ENCODE measurements around the gene TIMM13. TPM values are rescaled to one million over a fixed set of nuclear protein-coding genes. Genes with fewer than 3 reads are reported as not detected.

Gene TIMM13
- total and polyA plus RNA-seq, 4 donors, result 27.8 to 41.9 (median 37.2) TPM

GRCh38 chr19:2449019-2449418 lies 21.6 kb upstream of the TIMM13 start:
- 97% methylated on average over 11 of the region's 11 CpGs for WGBS, 2 donors
- peak in 1 of 2 donors; percentile 25 for DNase-seq
- H3K27ac ChIP-seq (ENCODE audit: low read depth in 1 of 2, low read length in 2 of 2), result no peak overlapping the region

GRCh38 chr19:2446381-2446780 lies 19.0 kb upstream of the TIMM13 start:
- Histone ChIP-seq H3K4me3 (ENCODE audit: low read length in 2 of 2) (no peak overlapping the region), H3K27ac (ENCODE audit: low read depth in 1 of 2, low read length in 2 of 2) (no peak overlapping the region), H3K27me3 (ENCODE audit: control insufficient read depth in 1 of 2, insufficient read depth in 2 of 2, low read length in 1 of 2) (no peaks in the 10 kb centered on the region), H3K4me1 (ENCODE audit: control insufficient read depth in 1 of 2, insufficient read depth in 2 of 2, low read length in 2 of 2) (no peaks in the 10 kb centered on the region), H3K9me3 (ENCODE audit: control insufficient read depth, low read length) (no peaks in the 10 kb centered on the region), H3K36me3 (ENCODE audit: control insufficient read depth in 1 of 2, insufficient read depth in 2 of 2, low read length in 1 of 2) (no peaks in the 10 kb centered on the region)
- ATAC-seq (ENCODE audit: low FRiP score), result no peak
- intact Hi-C loops (cut with DNase I), result no loop called here
- WGBS, 2 donors, result 83 to 88% methylated on average over 19 of the region's 19 CpGs
- peak in 1 of 2 donors; percentile 38 for DNase-seq

More at GRCh38 chr19:2449019-2449418, 21.6 kb upstream of the TIMM13 start:
- intact Hi-C loops (cut with DNase I), result no loop called here
- no peaks in the 10 kb centered on the region for H3K4me1 ChIP-seq (ENCODE audit: control insufficient read depth in 1 of 2, insufficient read depth in 2 of 2, low read length in 2 of 2)
- no peak overlapping the region for H3K4me3 ChIP-seq (ENCODE audit: low read length in 2 of 2)
- ATAC-seq (ENCODE audit: low FRiP score), result no peak
- H3K27me3 ChIP-seq (ENCODE audit: control insufficient read depth in 1 of 2, insufficient read depth in 2 of 2, low read length in 1 of 2), result no peaks in the 10 kb centered on the region
- H3K9me3 ChIP-seq (ENCODE audit: control insufficient read depth, low read length), result no peaks in the 10 kb centered on the region
- no peaks in the 10 kb centered on the region for H3K36me3 ChIP-seq (ENCODE audit: control insufficient read depth in 1 of 2, insufficient read depth in 2 of 2, low read length in 1 of 2)

- Histone ChIP-seq H3K36me3 (ENCODE audit: control insufficient read depth in 1 of 2, insufficient read depth in 2 of 2, low read length in 1 of 2) (no peaks in the 10 kb centered on the region), H3K9me3 (ENCODE audit: control insufficient read depth, low read length) (no peaks in the 10 kb centered on the region), H3K27me3 (ENCODE audit: control insufficient read depth in 1 of 2, insufficient read depth in 2 of 2, low read length in 1 of 2) (no peaks in the 10 kb centered on the region), H3K4me3 (ENCODE audit: low read length in 2 of 2) (no peak overlapping the region), H3K4me1 (ENCODE audit: control insufficient read depth in 1 of 2, insufficient read depth in 2 of 2, low read length in 2 of 2) (no peaks in the 10 kb centered on the region), H3K27ac (ENCODE audit: low read depth in 1 of 2, low read length in 2 of 2) (no peak overlapping the region)
- 92 to 94% methylated on average over 34 of the region's 34 CpGs for WGBS, 2 donors
- intact Hi-C loops (cut with DNase I), result no loop called here
- ATAC-seq (ENCODE audit: low FRiP score), result no peak
- peak in 1 of 2 donors; percentile 34 for DNase-seq
Observed at GRCh38 chr19:2444251-2445002, 17.0 kb upstream of the TIMM13 start.

- Histone ChIP-seq H3K4me1 (ENCODE audit: control insufficient read depth in 1 of 2, insufficient read depth in 2 of 2, low read length in 2 of 2) (no peaks in the 10 kb centered on the region), H3K27me3 (ENCODE audit: control insufficient read depth in 1 of 2, insufficient read depth in 2 of 2, low read length in 1 of 2) (no peaks in the 10 kb centered on the region), H3K4me3 (ENCODE audit: low read length in 2 of 2) (no peak overlapping the region), H3K36me3 (ENCODE audit: control insufficient read depth in 1 of 2, insufficient read depth in 2 of 2, low read length in 1 of 2) (no peaks in the 10 kb centered on the region), H3K9me3 (ENCODE audit: control insufficient read depth, low read length) (no peaks in the 10 kb centered on the region), H3K27ac (ENCODE audit: low read depth in 1 of 2, low read length in 2 of 2) (no peak overlapping the region)
- intact Hi-C loops (cut with DNase I), result no loop called here
- DNase-seq, result peak in 1 of 2 donors; percentile 26
- no peak for ATAC-seq (ENCODE audit: low FRiP score)
- WGBS, 2 donors, result 88 to 90% methylated on average over 17 of the region's 17 CpGs
Observed at GRCh38 chr19:2443785-2444182, 16.4 kb upstream of the TIMM13 start.

- DNase-seq (peak in 1 of 2 donors; percentile 41), ATAC-seq (ENCODE audit: low FRiP score) (no peak)
- H3K27ac ChIP-seq (ENCODE audit: low read depth in 1 of 2, low read length in 2 of 2), result no peak overlapping the region
- H3K27me3 ChIP-seq (ENCODE audit: control insufficient read depth in 1 of 2, insufficient read depth in 2 of 2, low read length in 1 of 2), result no peaks in the 10 kb centered on the region
- H3K4me3 ChIP-seq (ENCODE audit: low read length in 2 of 2), result no peak overlapping the region
- H3K4me1 ChIP-seq (ENCODE audit: control insufficient read depth in 1 of 2, insufficient read depth in 2 of 2, low read length in 2 of 2), result no peaks in the 10 kb centered on the region
- no peaks in the 10 kb centered on the region for H3K9me3 ChIP-seq (ENCODE audit: control insufficient read depth, low read length)
- intact Hi-C loops (cut with DNase I), result no loop called here
- WGBS, 2 donors, result 91 to 93% methylated on average over 22 of the region's 22 CpGs
- H3K36me3 ChIP-seq (ENCODE audit: control insufficient read depth in 1 of 2, insufficient read depth in 2 of 2, low read length in 1 of 2), result no peaks in the 10 kb centered on the region
Observed at GRCh38 chr19:2443116-2443784, 15.9 kb upstream of the TIMM13 start.

GRCh38 chr19:2441096-2441752 lies 13.8 kb upstream of the TIMM13 start:
- Histone ChIP-seq H3K36me3 (ENCODE audit: control insufficient read depth in 1 of 2, insufficient read depth in 2 of 2, low read length in 1 of 2) (no peaks in the 10 kb centered on the region), H3K9me3 (ENCODE audit: control insufficient read depth, low read length) (no peaks in the 10 kb centered on the region), H3K27me3 (ENCODE audit: control insufficient read depth in 1 of 2, insufficient read depth in 2 of 2, low read length in 1 of 2) (no peaks in the 10 kb centered on the region), H3K4me1 (ENCODE audit: control insufficient read depth in 1 of 2, insufficient read depth in 2 of 2, low read length in 2 of 2) (no peaks in the 10 kb centered on the region), H3K27ac (ENCODE audit: low read depth in 1 of 2, low read length in 2 of 2) (no peak overlapping the region), H3K4me3 (ENCODE audit: low read length in 2 of 2) (no peak overlapping the region)
- ATAC-seq (ENCODE audit: low FRiP score) (no peak), DNase-seq (peak; percentile 39 to 75)
- intact Hi-C loops (cut with DNase I), result no loop called here
- 97% methylated on average over 26 of the region's 26 CpGs for WGBS, 2 donors

- 100% methylated on average over 1 of the region's 1 CpG for WGBS, 2 donors
- no peak for ATAC-seq (ENCODE audit: low FRiP score)
- Histone ChIP-seq H3K27me3 (ENCODE audit: control insufficient read depth in 1 of 2, insufficient read depth in 2 of 2, low read length in 1 of 2) (no peaks in the 10 kb centered on the region), H3K4me1 (ENCODE audit: control insufficient read depth in 1 of 2, insufficient read depth in 2 of 2, low read length in 2 of 2) (no peaks in the 10 kb centered on the region), H3K9me3 (ENCODE audit: control insufficient read depth, low read length) (no peaks in the 10 kb centered on the region), H3K4me3 (ENCODE audit: low read length in 2 of 2) (no peak overlapping the region), H3K36me3 (ENCODE audit: control insufficient read depth in 1 of 2, insufficient read depth in 2 of 2, low read length in 1 of 2) (no peaks in the 10 kb centered on the region), H3K27ac (ENCODE audit: low read depth in 1 of 2, low read length in 2 of 2) (no peak overlapping the region)
- intact Hi-C loops (cut with DNase I), result no loop called here
- DNase-seq, result no peak
Observed at GRCh38 chr19:2440515-2440914, 13.1 kb upstream of the TIMM13 start.

- no peaks in the 10 kb centered on the region for H3K27me3 ChIP-seq (ENCODE audit: control insufficient read depth in 1 of 2, insufficient read depth in 2 of 2, low read length in 1 of 2)
- no peaks in the 10 kb centered on the region for H3K4me1 ChIP-seq (ENCODE audit: control insufficient read depth in 1 of 2, insufficient read depth in 2 of 2, low read length in 2 of 2)
- H3K27ac ChIP-seq (ENCODE audit: low read depth in 1 of 2, low read length in 2 of 2), result no peak overlapping the region
- ATAC-seq (ENCODE audit: low FRiP score), result no peak
- intact Hi-C loops (cut with DNase I), result no loop called here
- no peak overlapping the region for H3K4me3 ChIP-seq (ENCODE audit: low read length in 2 of 2)
- no peaks in the 10 kb centered on the region for H3K36me3 ChIP-seq (ENCODE audit: control insufficient read depth in 1 of 2, insufficient read depth in 2 of 2, low read length in 1 of 2)
- 93% methylated on average over 20 of the region's 20 CpGs for WGBS, 2 donors
- DNase-seq, result peak in 1 of 2 donors; percentile 32
- no peaks in the 10 kb centered on the region for H3K9me3 ChIP-seq (ENCODE audit: control insufficient read depth, low read length)
Observed at GRCh38 chr19:2438178-2438577, 10.8 kb upstream of the TIMM13 start.
